PFSK-1 (cell line): Measurements from ENCODE around the gene C3orf52.

ENCODE experiments used
- REST ChIP-seq, 2 experiments: IDR thresholded peaks; 2 replicates each; pipeline versions ENCODE4 v1.6.1 to v1.8.0; 2011 to 2012; ENCODE audit warnings: low read depth in 2 of 2, low read length in 2 of 2, control low read depth in 1 of 2, inconsistent platforms in 1 of 2, mild to moderate bottlenecking in 1 of 2, moderate library complexity in 1 of 2; ENCODE audit not compliant: insufficient read depth in 1 of 2
- SIN3A ChIP-seq: IDR thresholded peaks from 2 replicates; pipeline ENCODE4 v1.6.1; 2012; ENCODE audit warnings: mild to moderate bottlenecking, low read length, moderate library complexity, borderline replicate concordance; ENCODE audit not compliant: insufficient read depth

- TF ChIP-seq SIN3A (no peak), REST (IDR thresholded peaks at IDR 0.05; ENCODE audit: insufficient read depth in 1 of 2, low read depth in 2 of 2, low read length in 2 of 2) (no peak)
Observed at GRCh38 chr3:112047264-112047663, 38.9 kb upstream of the C3orf52 start.
